Uterus (tissue), 4 donors: ENCODE results near the gene IRF8. TPM values are rescaled to one million over a fixed set of nuclear protein-coding genes. Genes with fewer than 3 reads are reported as not detected.

ENCODE experiments used
- DNase-seq, 2 donors: peaks; one replicate each; pipeline ENCODE4 v3.0.0-alpha.2; 2019 to 2020
- H3K27ac ChIP-seq, 2 donors: fragments of 200-600 bp; sonication (generic); 1 replicate in 1 of 2; 2 replicates in 1 of 2; pipeline ENCODE4 v1.5.1; 2016 to 2018
- H3K27me3 ChIP-seq, 2 donors: fragments of 200-600 bp; sonication (generic); one replicate each; pipeline ENCODE4 v1.5.1; 2018 to 2019; ENCODE audit warnings: control low read depth in 1 of 2
- H3K36me3 ChIP-seq, 2 donors: fragments of 200-600 bp; sonication (generic); one replicate each; pipeline ENCODE4 v1.5.1; 2019; ENCODE audit warnings: control low read depth in 1 of 2
- H3K4me1 ChIP-seq, 2 donors: fragments of 200-600 bp; sonication (generic); one replicate each; pipeline ENCODE4 v1.5.1; 2018 to 2019; ENCODE audit warnings: control low read depth in 1 of 2
- H3K4me3 ChIP-seq, 2 donors: fragments of 200-600 bp; sonication (generic); 1 replicate in 1 of 2; 2 replicates in 1 of 2; pipeline ENCODE4 v1.5.1; 2018 to 2019; ENCODE audit warnings: mild to moderate bottlenecking in 1 of 2
- H3K9me3 ChIP-seq, 2 donors: fragments of 200-600 bp; sonication (generic); one replicate each; pipeline ENCODE4 v1.5.1; 2019; ENCODE audit warnings: control low read depth in 1 of 2
- CTCF ChIP-seq, 4 experiments: fragments of 200-600 bp in 2 of 4; fragments of 450-650 bp in 2 of 4; sonication (generic) in 2 of 4; IDR thresholded peaks; one replicate each; pipeline ENCODE4 v1.5.1; 2016 to 2019; ENCODE audit warnings: antibody characterized with exemption in 4 of 4, mild to moderate bottlenecking in 2 of 4, moderate library complexity in 1 of 4
- POLR2A ChIP-seq, 2 donors: fragments of 450-650 bp; IDR thresholded peaks; one replicate each; pipeline ENCODE4 v1.6.1; 2016; ENCODE audit warnings: antibody characterized with exemption in 2 of 2, mild to moderate bottlenecking in 1 of 2, moderate library complexity in 1 of 2
- intact Hi-C: fragments of 100-400 bp; cut with DNase I; formaldehyde crosslinking; loops from one replicate; pipeline ENCODE4 v1.15.1; 2023; ENCODE audit warnings: low total_unique reads
- total RNA-seq, 4 donors: library from RNA; depleted of rRNA in 3 of 4; stranded (reverse); fragments of >200 nt in 3 of 4; gene quantifications; one replicate each; pipeline versions ENCODE4 v1.1.0 to v1.2.4, GENCODE V29; 2014 to 2023
- donor health status: DM: yes; HTN: yes; CAD: no.

The IRF8 gene
- total RNA-seq, 4 donors from 2014 or later = 3.7 to 17.3 (median 3.8) TPM; not detected in 1

GRCh38 chr16:85943711-85944110 lies 44.7 kb downstream of the IRF8 start:
- intact Hi-C loops = no loop called here
- H3K36me3 ChIP-seq = no peaks in the 10 kb centered on the region
- no peak overlapping the region for H3K4me3 ChIP-seq
- TF ChIP-seq CTCF (IDR thresholded peaks at IDR 0.05) = no peak
- no peak for TF ChIP-seq POLR2A (IDR thresholded peaks at IDR 0.05)
- H3K27me3 ChIP-seq = no peaks in the 10 kb centered on the region
- no peaks in the 10 kb centered on the region for H3K4me1 ChIP-seq
- H3K27ac ChIP-seq = no peak overlapping the region
- H3K9me3 ChIP-seq = no peaks in the 10 kb centered on the region
- DNase-seq = no peak

- H3K36me3 ChIP-seq = no peaks in the 10 kb centered on the region
- TF ChIP-seq CTCF (IDR thresholded peaks at IDR 0.05) = no peak
- no peaks in the 10 kb centered on the region for H3K27me3 ChIP-seq
- no peak overlapping the region for H3K4me3 ChIP-seq
- no peak for DNase-seq
- H3K27ac ChIP-seq = no peak overlapping the region
- H3K4me1 ChIP-seq = no peaks in the 10 kb centered on the region
- intact Hi-C loops = no loop called here
- no peaks in the 10 kb centered on the region for H3K9me3 ChIP-seq
These were observed 45.8 kb downstream of the IRF8 start for GRCh38 chr16:85944572-85945423.

GRCh38 chr16:85945424-85945751 lies 46.4 kb downstream of the IRF8 start:
- no peak overlapping the region for H3K4me3 ChIP-seq
- TF ChIP-seq CTCF (IDR thresholded peaks at IDR 0.05) (no peak), POLR2A (IDR thresholded peaks at IDR 0.05) (no peak)
- no peaks in the 10 kb centered on the region for H3K9me3 ChIP-seq
- DNase-seq = no peak
- no peaks in the 10 kb centered on the region for H3K27me3 ChIP-seq
- intact Hi-C loops = no loop called here
- no peaks in the 10 kb centered on the region for H3K36me3 ChIP-seq
- H3K4me1 ChIP-seq = no peaks in the 10 kb centered on the region
- H3K27ac ChIP-seq = no peak overlapping the region

GRCh38 chr16:85946541-85947124 lies 47.7 kb downstream of the IRF8 start:
- H3K4me3 ChIP-seq = no peak overlapping the region
- H3K9me3 ChIP-seq = no peaks in the 10 kb centered on the region
- no peak overlapping the region for H3K27ac ChIP-seq
- no peak for DNase-seq
- no peaks in the 10 kb centered on the region for H3K36me3 ChIP-seq
- TF ChIP-seq CTCF (IDR thresholded peaks at IDR 0.05) = no peak
- no peak for TF ChIP-seq POLR2A (IDR thresholded peaks at IDR 0.05)
- no peaks in the 10 kb centered on the region for H3K4me1 ChIP-seq
- intact Hi-C loops = no loop called here
- H3K27me3 ChIP-seq = no peaks in the 10 kb centered on the region
